Stimulated activated CD4-positive, alpha-beta T cell treated with anti-CD3 and anti-CD28 coated beads, Interleukin-1b, Interleukin-23, amount 100 ng/mL, for 24 hours (primary cell): ENCODE measurements around the gene DTD1.

Source experiments
- DNase-seq, 4 experiments: peaks; one replicate each; pipeline ENCODE4 v3.0.0-alpha.2; 2020; ENCODE audit warnings: low read depth in 4 of 4, low spot score in 1 of 4

Gene DTD1

DNA sequence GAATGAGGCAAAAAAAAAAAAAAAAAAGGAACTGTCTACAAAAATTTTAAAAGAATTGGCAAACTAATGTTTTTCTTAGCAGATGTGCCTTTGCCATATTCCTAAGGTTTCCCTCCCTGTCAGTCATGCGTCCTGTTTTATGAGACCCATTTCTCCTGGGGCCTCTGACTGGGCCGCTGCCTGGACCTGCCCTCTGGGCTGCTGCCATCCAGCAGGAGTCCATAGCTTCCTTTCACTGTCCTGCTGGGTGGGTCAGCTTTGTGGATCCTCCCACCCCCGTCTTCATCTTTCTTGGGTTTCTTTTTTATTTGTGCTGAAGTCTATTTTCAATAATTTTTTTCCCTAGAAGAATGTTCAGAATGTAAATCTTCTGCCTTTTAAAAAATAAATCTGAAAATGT lies 114.9 kb downstream of the DTD1 start:
- no peak for DNase-seq

DNA sequence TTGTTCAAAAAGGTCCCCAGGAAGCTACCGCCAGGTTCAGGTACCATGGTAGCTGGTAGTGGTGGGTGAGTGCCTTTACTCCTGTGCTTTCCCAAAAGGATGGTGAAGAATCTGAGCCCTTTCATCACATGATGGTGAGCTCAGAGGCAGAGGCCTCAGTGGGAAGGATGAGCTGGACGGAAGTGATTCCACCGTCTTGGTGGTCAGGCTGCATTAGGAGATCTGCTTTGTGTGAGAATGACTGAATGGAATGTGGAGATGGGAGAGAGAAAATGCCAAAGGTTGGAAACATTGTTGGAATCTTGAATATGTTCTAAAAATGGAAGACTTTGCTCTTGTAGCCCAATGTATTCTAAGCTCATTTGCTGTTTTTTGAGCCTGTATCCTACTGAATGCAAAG lies 117.6 kb downstream of the DTD1 start:
- DNase-seq = no peak

- DNase-seq = no peak
Observed at GRCh38 chr20:18705910-18706309, 118.1 kb downstream of the DTD1 start.

DNA sequence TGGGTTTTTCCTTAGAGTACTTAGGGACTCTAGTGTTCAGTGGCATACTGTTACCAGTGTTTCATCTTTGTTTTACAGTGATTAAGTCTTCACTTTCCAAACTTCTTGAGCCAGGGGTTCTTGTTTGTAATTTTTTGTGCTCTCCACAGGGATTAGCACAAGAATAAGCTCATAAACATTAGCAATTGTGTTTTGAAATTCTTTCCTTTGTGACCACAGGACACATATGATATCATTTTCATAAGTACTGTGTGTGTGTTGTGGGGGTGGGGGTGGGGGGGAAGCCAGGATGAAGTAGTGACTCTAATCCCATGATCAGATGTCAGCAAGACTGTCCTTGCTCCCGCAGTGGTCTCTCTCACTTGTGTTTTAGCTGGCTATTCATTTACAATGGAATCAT lies 124.3 kb downstream of the DTD1 start:
- DNase-seq = no peak

DNA sequence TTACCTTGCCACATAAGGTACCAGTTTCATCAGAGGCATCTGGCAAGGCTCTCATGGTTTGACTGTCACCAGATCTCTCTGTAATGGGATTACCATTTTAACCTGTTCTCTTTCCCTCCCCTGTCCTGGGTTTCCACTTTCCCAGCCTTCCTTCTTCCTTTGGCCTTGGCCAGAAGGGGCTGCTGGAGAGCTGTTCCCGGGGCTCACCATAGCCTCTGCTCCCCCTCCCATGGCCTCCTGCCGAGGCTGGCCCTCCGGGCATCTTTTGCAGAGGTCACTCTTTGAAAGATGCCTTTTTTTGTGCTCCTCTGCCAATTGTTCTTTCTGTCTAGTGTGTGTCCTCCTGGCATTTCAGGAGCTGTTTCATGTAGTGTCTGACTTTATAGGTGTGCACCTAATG lies 125.0 kb downstream of the DTD1 start:
- DNase-seq = no peak

DNA sequence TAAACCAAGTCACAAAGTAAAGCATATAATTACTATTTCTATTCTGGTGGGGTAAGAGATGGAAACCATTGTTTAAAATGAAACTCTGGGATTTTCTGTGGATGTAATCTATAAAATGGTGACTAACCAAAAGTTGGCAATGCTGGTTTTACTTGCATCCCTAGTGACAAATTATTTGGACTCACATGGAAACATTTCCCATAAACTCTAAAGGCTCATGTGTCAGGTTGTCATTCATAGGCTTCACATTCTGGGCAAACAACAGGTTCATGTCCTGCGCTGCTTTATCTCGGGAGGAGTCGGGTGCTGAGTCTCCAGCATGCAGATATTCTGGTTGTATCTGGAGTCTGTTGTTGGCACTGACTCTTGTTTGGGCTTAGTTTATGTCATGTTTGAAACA lies 127.7 kb downstream of the DTD1 start:
- no peak for DNase-seq

- DNase-seq = no peak
Observed at GRCh38 chr20:18717062-18717461, 129.2 kb downstream of the DTD1 start.

- no peak for DNase-seq
Observed at GRCh38 chr20:18718129-18718528, 130.3 kb downstream of the DTD1 start.

GRCh38 chr20:18719426-18719825 lies 131.6 kb downstream of the DTD1 start:
- no peak for DNase-seq

GRCh38 chr20:18721551-18722115 lies 133.8 kb downstream of the DTD1 start:
- no peak for DNase-seq

GRCh38 chr20:18722371-18722770 lies 134.5 kb downstream of the DTD1 start:
- no peak for DNase-seq

GRCh38 chr20:18724077-18724476 lies 136.2 kb downstream of the DTD1 start:
- DNase-seq = no peak

- DNase-seq = no peak
Observed at GRCh38 chr20:18724788-18725464, 137.1 kb downstream of the DTD1 start.

DNA sequence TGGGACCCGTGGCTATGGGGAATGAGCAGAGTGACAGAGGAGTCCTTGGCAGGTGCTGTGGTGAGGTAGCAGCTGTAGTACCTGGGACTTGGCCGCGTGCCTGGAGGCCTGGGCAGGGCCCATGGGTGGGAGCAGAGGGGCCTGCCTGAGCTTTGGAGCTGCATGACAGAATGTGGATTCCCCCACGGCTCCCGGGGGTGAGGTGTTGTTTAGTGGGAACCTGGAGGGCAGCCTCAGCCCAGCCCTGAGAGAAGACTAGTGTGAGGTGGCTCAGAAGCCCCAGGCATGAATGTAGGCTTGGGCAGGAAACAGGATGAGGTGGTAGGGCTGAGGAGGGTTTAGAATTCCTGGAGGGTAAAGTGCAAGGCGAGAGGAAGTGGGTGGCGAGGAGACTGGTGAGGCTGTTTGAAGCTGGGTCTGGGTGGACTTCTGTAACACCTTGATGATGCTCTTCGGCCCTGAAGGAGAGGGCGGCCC lies 139.2 kb downstream of the DTD1 start:
- DNase-seq = no peak

GRCh38 chr20:18728165-18728869 lies 140.5 kb downstream of the DTD1 start:
- no peak for DNase-seq

- DNase-seq = no peak
Observed at GRCh38 chr20:18728870-18729224, 141.0 kb downstream of the DTD1 start.

DNA sequence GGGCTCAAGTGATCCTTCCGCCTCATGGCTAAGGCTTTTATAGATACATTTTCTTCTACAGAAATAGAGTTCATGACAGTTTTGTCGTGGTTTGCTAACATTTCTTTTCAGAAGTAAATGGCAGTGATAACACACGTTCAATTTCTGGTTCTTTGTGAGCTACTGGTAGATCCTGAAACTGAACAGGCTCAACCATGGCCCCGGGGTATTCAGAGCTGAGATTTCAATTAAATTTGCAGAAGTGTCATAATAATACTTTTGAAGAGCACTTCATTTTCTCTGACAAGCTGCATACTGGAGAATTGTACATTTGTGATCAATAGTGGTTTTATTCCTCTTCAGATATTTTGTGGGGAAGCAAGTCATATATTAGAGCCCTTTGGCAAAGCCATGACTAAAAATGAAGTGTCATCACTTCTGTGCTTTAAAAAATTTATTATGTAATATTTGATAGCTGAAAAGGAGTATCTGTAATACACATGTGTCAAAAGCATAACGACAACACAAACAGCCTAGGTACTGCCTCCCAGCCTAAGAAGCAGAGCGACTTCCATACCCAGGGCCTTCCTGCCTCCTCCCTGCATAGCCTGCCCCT lies 141.5 kb downstream of the DTD1 start:
- no peak for DNase-seq

DNA sequence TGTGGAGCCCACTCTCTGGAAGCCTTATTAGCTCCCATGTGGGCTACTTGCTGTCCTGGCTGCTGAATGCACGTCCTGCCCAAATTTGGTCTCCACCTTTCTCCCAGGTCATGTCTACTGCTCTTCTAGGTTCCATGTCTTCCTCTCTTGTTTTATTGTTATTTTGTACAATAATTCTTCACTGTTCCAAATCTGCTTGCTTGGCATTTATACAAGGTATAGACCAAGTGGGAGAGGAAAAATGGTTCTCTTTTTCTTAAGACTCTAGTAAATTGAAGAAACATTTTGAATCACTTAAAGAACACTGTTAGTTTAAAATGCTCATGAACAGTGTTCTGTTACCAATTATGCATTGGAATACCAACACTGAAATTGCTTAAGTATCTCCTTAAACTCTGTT lies 144.1 kb downstream of the DTD1 start:
- DNase-seq = no peak

- DNase-seq = no peak
Observed at GRCh38 chr20:18734525-18735189, 146.8 kb downstream of the DTD1 start.

DNA sequence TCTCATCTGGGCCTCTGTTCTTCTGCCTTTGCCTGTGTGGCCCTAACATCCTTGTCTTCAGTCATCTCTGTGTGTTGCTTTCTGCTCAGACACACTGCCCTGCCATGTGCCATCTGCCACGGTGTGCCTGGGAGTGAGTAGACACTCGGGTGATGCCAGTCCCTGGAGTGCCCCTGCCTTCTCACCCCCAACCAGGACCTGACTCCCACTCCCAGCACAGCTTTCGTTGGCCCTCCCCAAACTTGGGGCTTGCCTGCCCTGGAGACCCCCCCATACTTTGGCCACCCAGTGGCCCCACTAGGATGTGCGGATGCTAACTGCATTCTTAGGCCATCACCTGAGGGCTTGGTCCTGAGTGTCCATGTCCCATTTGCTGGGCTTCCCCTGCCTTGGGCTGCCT lies 149.3 kb downstream of the DTD1 start:
- no peak for DNase-seq

DNA sequence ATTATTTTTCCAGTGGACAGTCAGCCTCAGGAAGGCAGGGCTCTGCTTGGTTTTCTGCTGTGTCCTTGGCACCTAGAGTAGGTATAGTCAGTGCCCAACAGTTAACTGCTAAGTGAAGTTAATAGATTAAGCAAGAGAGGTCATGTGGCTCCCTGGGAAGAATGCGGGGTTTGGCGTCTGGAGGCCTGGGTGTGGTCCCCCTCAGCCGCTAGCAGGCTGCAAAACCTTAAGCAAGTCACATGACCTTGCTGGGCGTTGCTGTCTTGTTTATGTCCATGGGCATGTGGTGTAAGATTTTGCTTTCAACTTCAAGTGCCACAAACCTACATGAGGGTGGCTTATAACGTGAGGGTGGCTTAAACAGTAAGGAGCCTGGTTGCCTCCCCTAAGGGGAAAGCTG lies 150.2 kb downstream of the DTD1 start:
- no peak for DNase-seq

- no peak for DNase-seq
Observed at GRCh38 chr20:18738888-18739287, 151.0 kb downstream of the DTD1 start.
